ENCODE data around the gene ACOXL. TPM values are rescaled to one million over a fixed set of nuclear protein-coding genes. Genes with fewer than 3 reads are reported as not detected.
"Not testable (repeated sequence)": the region's sequence is repeated elsewhere in the genome, so short reads cannot be mapped to it uniquely, and the experiment has no call there.

Gene ACOXL
- total RNA-seq: 1 to 10 TPM in 2 of 4 donors, under 1 TPM in 1, not detected in 1; 0.55 to 5.2 (median 1.1) TPM

DNA sequence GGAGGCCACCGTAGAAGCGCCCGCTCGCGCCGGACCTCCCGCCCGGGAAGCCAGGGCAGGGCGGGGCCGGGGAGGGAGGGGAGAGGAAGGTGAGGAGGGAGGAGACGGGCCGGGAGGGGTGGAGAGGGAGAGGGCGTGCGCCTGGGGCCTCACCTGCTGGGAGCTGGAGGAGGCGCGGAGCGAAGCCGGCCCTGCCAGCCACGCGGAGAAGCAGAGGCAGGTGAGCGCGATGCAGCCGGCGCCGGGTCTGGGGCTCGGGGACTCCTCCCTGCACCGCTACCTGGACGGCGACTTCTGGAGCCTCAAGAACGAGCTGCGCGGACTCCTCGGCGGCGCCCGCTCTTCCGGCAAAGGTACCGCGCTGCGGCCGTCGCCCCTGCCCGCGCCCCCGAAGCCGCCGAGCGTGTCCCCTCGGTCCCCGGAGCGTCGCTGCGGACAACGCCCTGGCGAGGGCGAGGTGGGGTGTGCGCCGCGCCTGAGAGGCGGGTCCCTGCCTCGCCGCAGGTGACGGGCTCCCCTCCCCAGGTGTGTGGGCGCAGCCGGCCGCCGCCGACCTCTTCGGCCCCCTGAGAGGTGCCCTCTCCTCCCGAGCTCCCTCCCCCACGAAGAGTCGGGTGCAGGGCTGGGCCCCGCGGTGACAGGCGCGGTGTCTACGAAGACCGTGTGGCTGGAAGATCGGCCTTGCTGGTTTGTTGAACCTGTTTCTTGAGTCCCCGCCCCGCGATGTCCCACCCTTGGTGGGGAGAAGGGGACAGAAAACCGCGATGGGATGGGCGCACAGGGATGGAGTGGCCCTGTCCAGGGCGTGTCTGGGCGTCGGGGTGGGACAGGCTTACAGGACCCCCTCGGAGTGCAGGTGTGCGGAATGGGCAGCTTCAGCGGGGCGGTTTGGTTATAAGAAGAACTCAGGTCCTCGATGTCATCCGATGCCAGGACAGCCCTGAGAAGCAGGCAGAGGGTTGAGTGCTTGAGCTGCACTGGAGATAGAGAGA, at the start of gene ACOXL:
TSS of gene ACOXL (plus strand) at position 152 of the 992 bp plus-strand sequence. CDS start 35,817 bp downstream, outside the sequence.
- TF ChIP-seq POLR2AphosphoS5 (IDR thresholded peaks at IDR 0.05) (no peak), CTCF (IDR thresholded peaks at IDR 0.05) (no peak), POLR2A (IDR thresholded peaks at IDR 0.05) (no peak), EP300 (IDR thresholded peaks at IDR 0.05; ENCODE audit: low read depth) (no peak)
- DNase-seq: peak; percentile 73
- peak within 1 kb of the TSS in 3 of 4 donors; percentile 22 to 46 (median 34) for H3K4me3 ChIP-seq
- in situ Hi-C loops (cut with MboI; ENCODE audit: low pct_ligation_motif_present in 1 of 4, low pct_unique_long_range_greater_than_20kb in 1 of 4, low sequenced_read_pairs in 3 of 4) (no loop called here), intact Hi-C loops (cut with DNase I; ENCODE audit: low total_unique reads) (no loop called here)
- no peaks in the 10 kb centered on the region for H3K9me3 ChIP-seq
- peaks cover 8 to 16% (median 13%) of the 10 kb centered on the region in 4 donors for H3K4me1 ChIP-seq
- 3% methylated on average over 91 of the region's 94 CpGs; no CpG with 5 or more reads in 1 of the 2 donors for WGBS, 2 donors (ENCODE audit: low coverage in 1 of 2)
- no peaks in the 10 kb centered on the region for H3K36me3 ChIP-seq
- no peak within 1 kb of the TSS for H3K27ac ChIP-seq
- H3K27me3 ChIP-seq: peaks cover 67% of the 10 kb centered on the region

GRCh38 chr2:110682872-110683271, 49.5 kb upstream of the ACOXL start:
- no peak overlapping the region for H3K4me3 ChIP-seq
- no peak overlapping the region for H3K27ac ChIP-seq
- in situ Hi-C loops (cut with MboI; ENCODE audit: low pct_ligation_motif_present in 1 of 4, low pct_unique_long_range_greater_than_20kb in 1 of 4, low sequenced_read_pairs in 3 of 4) (no loop called here), intact Hi-C loops (cut with DNase I; ENCODE audit: low total_unique reads) (no loop called here)
- H3K36me3 ChIP-seq: no peaks in the 10 kb centered on the region
- TF ChIP-seq POLR2AphosphoS5 (IDR thresholded peaks at IDR 0.05) (no peak), EP300 (IDR thresholded peaks at IDR 0.05; ENCODE audit: low read depth) (no peak), CTCF (IDR thresholded peaks at IDR 0.05) (no peak), POLR2A (IDR thresholded peaks at IDR 0.05) (no peak)
- 100% methylated on average over 1 of the region's 1 CpG for WGBS, 2 donors (ENCODE audit: low coverage in 1 of 2)
- no peaks in the 10 kb centered on the region for H3K27me3 ChIP-seq
- no peak for DNase-seq
- H3K9me3 ChIP-seq: peaks cover 6 to 8% of the 10 kb centered on the region in 2 donors
- peaks cover 0 to 12% (median 6%) of the 10 kb centered on the region in 4 donors for H3K4me1 ChIP-seq

DNA sequence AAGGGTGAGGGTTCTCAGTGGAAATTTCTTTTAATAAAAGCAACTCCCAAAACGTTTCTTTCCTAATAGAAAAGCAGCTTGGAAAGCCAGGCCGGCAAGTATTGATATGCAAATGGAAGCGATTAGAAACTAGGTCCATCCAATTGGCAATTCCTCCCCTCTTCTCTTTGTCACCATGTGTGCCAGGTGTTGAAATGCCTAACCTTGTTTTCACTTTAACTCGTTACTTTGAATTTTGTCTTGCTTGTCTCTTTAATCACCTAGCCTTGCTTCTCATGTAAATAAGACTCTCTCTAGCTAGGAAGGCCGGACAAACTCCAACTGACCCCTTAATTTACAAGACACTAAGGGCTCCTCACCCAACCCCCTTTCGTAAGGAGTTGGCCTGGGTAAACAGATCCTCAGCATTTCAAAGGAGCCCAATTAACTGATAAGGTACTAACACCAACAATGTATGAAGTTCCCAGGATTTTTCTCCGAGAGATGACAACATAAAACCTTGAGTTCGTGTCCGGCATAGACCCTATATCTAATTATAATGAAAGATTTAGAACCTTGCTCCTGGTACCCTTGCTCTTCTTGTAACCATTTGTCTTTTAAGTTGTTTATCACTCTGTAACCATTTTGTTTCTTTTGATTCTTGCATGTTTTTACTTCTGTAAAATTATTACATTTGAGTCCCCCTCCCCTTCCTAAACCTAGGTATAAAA, 44.4 kb upstream of the ACOXL start:
- H3K4me3 ChIP-seq; in situ Hi-C loops (cut with MboI; ENCODE audit: low pct_ligation_motif_present in 1 of 4, low pct_unique_long_range_greater_than_20kb in 1 of 4, low sequenced_read_pairs in 3 of 4); H3K4me1 ChIP-seq; H3K27me3 ChIP-seq; H3K9me3 ChIP-seq; intact Hi-C loops (cut with DNase I; ENCODE audit: low total_unique reads); DNase-seq; H3K27ac ChIP-seq; H3K36me3 ChIP-seq: not testable (repeated sequence)
- 61 to 71% methylated on average over 8 to 9 of the region's 9 CpGs for WGBS, 2 donors (ENCODE audit: low coverage in 1 of 2)

DNA sequence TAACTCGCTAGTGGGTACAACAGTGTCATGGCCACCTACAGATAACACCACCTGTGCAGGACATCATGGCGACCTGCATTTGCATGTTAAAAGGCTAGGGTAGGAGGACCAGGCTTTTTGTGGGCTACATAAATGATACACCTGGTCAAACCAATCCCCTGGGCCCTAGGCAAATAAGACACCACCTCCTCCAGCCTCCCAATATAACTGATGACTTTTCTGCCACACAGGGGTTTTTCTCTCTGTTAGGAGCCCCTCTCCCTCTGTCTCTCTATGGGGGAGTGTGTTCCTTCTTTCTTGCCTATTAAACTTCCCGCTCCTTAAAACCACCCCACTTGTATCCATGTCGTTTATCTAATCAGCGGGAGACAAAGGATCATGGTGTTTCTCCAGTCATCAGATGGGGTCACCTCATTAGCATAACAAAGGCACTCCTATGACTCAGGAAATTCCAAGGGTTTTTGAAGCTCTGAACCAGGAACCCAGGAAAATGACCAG, 43.7 kb upstream of the ACOXL start:
- Histone ChIP-seq H3K4me3 (no peak overlapping the region), H3K27me3 (no peaks in the 10 kb centered on the region)
- in situ Hi-C loops (cut with MboI; ENCODE audit: low pct_ligation_motif_present in 1 of 4, low pct_unique_long_range_greater_than_20kb in 1 of 4, low sequenced_read_pairs in 3 of 4): no loop called here

More for the DNA sequence above, 43.7 kb upstream of the ACOXL start:
- intact Hi-C loops (cut with DNase I; ENCODE audit: low total_unique reads): no loop called here
- TF ChIP-seq CTCF (IDR thresholded peaks at IDR 0.05): no peak
- TF ChIP-seq POLR2A (IDR thresholded peaks at IDR 0.05): no peak
- no peak for TF ChIP-seq POLR2AphosphoS5 (IDR thresholded peaks at IDR 0.05)
- no peak for TF ChIP-seq EP300 (IDR thresholded peaks at IDR 0.05; ENCODE audit: low read depth)
- H3K9me3 ChIP-seq: peaks cover 6 to 8% of the 10 kb centered on the region in 2 donors
- H3K27ac ChIP-seq: no peak overlapping the region
- H3K36me3 ChIP-seq: no peaks in the 10 kb centered on the region
- no peaks in the 10 kb centered on the region for H3K4me1 ChIP-seq
- no peak for DNase-seq
- WGBS, 2 donors (ENCODE audit: low coverage in 1 of 2): 67% methylated on average over 4 to 5 of the region's 5 CpGs

Measured in transverse colon (tissue), 4 donors.